ENCODE results near the gene CIB4. TPM values are rescaled to one million over a fixed set of nuclear protein-coding genes. Genes with fewer than 3 reads are reported as not detected.

CIB4 gene
- total RNA-seq, 4 donors from 2014 or later: 1.1 TPM; not detected in 3

DNA sequence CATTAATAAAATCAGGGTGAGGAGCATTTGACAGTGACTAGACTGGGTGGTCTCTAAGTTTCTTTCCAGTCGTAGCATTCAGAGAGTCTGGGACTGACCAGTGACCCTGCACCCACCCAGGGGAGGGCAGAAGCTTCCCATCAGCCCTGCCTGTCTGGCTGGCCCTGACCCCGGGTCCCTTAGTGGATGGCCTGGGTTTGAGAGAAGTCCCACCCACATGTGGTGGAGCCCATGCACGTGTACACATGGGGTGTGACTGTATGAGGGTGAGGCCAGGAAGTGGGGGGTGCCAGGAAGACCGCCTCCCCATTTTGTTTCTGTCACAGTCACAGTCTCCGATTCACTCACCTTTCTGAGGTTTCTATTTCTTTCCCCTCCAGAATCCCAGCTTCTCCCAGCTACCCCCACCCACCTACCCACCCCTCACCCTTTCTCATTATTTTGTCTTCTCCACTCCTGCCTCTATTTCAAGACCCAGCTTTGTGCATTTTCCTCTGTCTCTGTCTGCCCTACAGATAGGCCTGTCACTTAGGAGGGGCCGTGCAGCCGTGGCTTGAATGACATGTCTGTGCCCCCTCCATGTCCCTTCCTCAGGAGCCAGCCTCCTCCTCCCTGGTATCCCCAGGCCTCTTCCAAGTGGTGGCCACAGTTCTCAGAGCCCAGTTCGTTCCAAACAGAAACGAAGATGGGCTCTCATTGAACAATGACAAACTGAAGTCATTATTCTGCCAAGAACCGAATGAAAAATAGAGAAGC is 13.6 kb downstream of the CIB4 start:
- TF ChIP-seq, protein P1, sequence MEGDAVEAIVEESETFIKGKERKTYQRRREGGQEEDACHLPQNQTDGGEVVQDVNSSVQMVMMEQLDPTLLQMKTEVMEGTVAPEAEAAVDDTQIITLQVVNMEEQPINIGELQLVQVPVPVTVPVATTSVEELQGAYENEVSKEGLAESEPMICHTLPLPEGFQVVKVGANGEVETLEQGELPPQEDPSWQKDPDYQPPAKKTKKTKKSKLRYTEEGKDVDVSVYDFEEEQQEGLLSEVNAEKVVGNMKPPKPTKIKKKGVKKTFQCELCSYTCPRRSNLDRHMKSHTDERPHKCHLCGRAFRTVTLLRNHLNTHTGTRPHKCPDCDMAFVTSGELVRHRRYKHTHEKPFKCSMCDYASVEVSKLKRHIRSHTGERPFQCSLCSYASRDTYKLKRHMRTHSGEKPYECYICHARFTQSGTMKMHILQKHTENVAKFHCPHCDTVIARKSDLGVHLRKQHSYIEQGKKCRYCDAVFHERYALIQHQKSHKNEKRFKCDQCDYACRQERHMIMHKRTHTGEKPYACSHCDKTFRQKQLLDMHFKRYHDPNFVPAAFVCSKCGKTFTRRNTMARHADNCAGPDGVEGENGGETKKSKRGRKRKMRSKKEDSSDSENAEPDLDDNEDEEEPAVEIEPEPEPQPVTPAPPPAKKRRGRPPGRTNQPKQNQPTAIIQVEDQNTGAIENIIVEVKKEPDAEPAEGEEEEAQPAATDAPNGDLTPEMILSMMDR (IDR thresholded peaks at IDR 0.05; ENCODE audit: low read depth): no peak

GRCh38 chr2:26626606-26627005 is 14.6 kb downstream of the CIB4 start:
- TF ChIP-seq, protein P1 (IDR thresholded peaks at IDR 0.05; ENCODE audit: low read depth): no peak

DNA sequence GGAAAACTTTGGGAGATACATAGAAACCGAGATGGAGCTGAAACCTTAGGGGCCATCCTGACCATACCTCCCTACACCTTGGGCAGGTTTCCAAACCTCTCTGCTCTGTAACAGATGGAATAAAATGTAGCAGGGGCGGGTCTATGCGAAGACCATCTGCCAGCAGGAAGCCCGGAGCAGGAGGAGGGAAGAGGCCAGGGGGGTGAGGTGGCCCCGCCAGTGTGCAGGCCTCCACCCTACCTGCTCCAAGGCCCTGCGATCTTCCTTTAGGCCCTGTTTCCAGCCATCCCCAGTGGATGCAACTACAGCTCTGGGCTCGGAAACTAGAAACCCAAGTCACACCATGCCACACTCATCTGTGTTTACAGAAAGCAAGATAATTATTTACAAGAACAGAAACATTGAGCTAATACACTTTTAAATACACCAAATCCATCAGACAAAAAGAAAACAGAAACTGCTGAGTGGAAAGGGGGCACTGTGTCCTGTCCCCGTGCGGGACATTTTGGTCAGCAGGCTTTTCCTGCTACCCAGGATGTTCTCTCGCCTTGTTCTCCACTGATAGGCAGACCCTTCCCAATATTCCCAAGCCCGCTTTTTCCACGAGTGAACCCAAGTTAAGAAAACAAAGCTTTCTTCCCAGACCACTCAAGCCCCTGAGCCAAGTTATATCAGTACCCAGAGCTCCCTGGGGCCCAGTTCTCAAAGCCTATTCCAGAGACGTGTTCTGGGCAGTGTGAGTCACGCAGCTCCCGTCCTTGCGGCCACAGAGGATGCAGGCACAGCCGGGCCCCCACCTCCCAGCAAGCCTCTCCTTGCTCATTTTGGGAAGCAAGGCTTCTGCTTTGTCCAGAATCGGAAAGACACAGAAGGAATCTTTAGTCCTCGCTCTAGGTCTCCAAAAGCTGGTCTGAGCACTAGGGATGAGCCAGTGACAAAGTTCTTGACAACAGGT is 17.3 kb downstream of the CIB4 start:
- TF ChIP-seq, protein P1 (IDR thresholded peaks at IDR 0.05; ENCODE audit: low read depth): no peak

DNA sequence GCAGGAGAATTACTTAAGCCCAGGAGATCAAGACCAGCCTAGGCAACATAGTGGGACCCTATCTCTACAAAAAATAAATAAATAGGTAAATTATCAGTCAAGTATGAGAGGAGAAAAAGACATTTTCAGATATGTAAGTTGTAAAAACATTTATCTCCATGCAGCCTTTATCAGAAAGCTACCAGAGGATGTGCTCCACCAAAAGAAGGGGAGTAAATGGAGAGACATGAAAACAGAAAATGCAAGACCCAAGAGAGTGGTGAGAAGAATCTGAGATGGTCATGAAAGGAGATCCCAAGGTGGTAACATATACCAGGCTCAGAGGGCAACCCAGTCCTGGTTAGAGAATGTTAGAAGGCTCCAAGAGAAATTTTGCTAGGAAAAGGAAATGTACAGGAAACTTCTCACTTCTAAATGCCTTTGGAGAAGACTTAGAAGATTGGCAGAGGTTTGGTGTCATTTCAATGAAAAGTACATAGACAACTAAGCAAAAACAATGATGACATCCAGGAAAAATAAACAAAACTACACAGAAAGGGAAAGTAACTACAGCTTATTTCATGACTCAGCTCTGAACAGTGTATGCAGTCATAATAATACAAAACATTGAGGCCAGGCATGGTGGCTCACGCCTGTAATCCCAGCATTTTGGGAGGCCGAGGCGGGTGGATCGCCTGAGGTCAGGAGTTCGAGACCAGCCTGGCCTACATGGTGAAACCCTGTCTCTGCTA is 19.5 kb downstream of the CIB4 start:
- TF ChIP-seq, protein P1 (IDR thresholded peaks at IDR 0.05; ENCODE audit: low read depth): no peak

GRCh38 chr2:26620031-26620605 is 21.0 kb downstream of the CIB4 start:
- TF ChIP-seq, protein P1 (IDR thresholded peaks at IDR 0.05; ENCODE audit: low read depth): no peak

GRCh38 chr2:26619521-26619951 is 21.6 kb downstream of the CIB4 start:
- TF ChIP-seq, protein P1 (IDR thresholded peaks at IDR 0.05; ENCODE audit: low read depth): no peak
